ENCODE measurements around the gene SORCS2. TPM values are rescaled to one million over a fixed set of nuclear protein-coding genes. Genes with fewer than 3 reads are reported as not detected.

Gene SORCS2
- total and polyA plus RNA-seq, 2 of the 4 experiments (the other 2 are of a cell fraction), result 0.36 to 0.62 TPM

DNA sequence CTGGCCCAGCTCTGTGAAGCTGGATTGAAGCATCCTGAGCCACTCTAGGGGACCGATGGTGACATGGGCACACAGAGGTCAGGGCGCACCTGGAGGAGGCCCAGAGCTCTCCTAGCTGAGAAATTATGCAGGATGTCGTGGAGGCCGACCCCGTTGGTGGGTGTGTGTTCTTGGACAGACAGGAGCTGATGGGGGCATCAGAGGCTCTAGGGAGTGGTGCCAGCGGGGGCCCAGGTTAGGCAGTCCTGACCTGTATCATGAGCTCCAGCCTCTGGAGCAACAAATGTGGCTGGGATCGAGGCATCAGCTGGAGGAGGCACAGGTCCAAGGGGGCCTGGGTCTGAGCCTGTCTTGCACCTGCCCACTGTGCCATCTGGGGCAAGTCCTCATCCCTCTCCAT, 367.0 kb downstream of the SORCS2 start:
- no peak overlapping the region for H3K18ac ChIP-seq (ENCODE audit: low read depth, low read length)
- peaks cover 5% of the 10 kb centered on the region for H3K27me3 ChIP-seq (ENCODE audit: control insufficient read depth, insufficient read depth, low read length)
- in situ Hi-C loops (cut with MboI; ENCODE audit: low sequenced_read_pairs), result no loop called here
- no peak overlapping the region for H2BK20ac ChIP-seq (ENCODE audit: low read depth, low read length)
- peaks cover 3% of the 10 kb centered on the region for H3K4me1 ChIP-seq (ENCODE audit: control insufficient read depth, insufficient read depth, low read length)
- H3K4me2 ChIP-seq (ENCODE audit: low read depth, low read length), result no peak overlapping the region
- no peak for TF ChIP-seq CTCF (conservative IDR thresholded peaks at IDR 0.05; ENCODE audit: low read depth, low read length)
- TF ChIP-seq SMC3 (IDR thresholded peaks at IDR 0.05; ENCODE audit: low read depth, low read length), result no peak
- TF ChIP-seq MAZ (IDR thresholded peaks at IDR 0.05; ENCODE audit: borderline replicate concordance, low read depth, low read length), result no peak
- TF ChIP-seq MXI1 (IDR thresholded peaks at IDR 0.05; ENCODE audit: borderline replicate concordance, low read depth, low read length), result no peak
- no peak for TF ChIP-seq BHLHE40 (IDR thresholded peaks at IDR 0.05; ENCODE audit: low read depth, low read length)
- TF ChIP-seq, protein P1, sequence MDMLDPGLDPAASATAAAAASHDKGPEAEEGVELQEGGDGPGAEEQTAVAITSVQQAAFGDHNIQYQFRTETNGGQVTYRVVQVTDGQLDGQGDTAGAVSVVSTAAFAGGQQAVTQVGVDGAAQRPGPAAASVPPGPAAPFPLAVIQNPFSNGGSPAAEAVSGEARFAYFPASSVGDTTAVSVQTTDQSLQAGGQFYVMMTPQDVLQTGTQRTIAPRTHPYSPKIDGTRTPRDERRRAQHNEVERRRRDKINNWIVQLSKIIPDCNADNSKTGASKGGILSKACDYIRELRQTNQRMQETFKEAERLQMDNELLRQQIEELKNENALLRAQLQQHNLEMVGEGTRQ (IDR thresholded peaks at IDR 0.05; ENCODE audit: low read depth, low read length), result no peak
- TF ChIP-seq POLR2A (IDR thresholded peaks at IDR 0.05; ENCODE audit: low read depth, low read length), result no peak
- TF ChIP-seq CEBPB (IDR thresholded peaks at IDR 0.05; ENCODE audit: low read depth, low read length), result no peak
- TF ChIP-seq, protein P2, sequence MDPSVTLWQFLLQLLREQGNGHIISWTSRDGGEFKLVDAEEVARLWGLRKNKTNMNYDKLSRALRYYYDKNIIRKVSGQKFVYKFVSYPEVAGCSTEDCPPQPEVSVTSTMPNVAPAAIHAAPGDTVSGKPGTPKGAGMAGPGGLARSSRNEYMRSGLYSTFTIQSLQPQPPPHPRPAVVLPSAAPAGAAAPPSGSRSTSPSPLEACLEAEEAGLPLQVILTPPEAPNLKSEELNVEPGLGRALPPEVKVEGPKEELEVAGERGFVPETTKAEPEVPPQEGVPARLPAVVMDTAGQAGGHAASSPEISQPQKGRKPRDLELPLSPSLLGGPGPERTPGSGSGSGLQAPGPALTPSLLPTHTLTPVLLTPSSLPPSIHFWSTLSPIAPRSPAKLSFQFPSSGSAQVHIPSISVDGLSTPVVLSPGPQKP (IDR thresholded peaks at IDR 0.05; ENCODE audit: borderline replicate concordance, low read depth, low read length), result no peak
- H4K5ac ChIP-seq (ENCODE audit: low read depth, low read length), result no peak overlapping the region
- H3K27ac ChIP-seq (ENCODE audit: insufficient read depth, low read length), result no peak overlapping the region
- dilution Hi-C loops (cut with HindIII; ENCODE audit: low sequenced_read_pairs, unreplicated experiment), result no loop called here
- no peak overlapping the region for H4K8ac ChIP-seq (ENCODE audit: low read depth in 2 of 2, low read length in 2 of 2)
- H2BK120ac ChIP-seq (ENCODE audit: low read depth, low read length), result no peak overlapping the region
- H2AK9ac ChIP-seq (replicated peaks; ENCODE audit: low read depth, low read length, poor library complexity), result no peak overlapping the region
- no peak overlapping the region for H4K91ac ChIP-seq (ENCODE audit: insufficient read depth, low read depth, low read length)
- ChIA-PET POLR2A (ENCODE audit: unreplicated experiment) (no interaction called here), CTCF (no interaction called here)
- no peak for DNase-seq
- H3K14ac ChIP-seq (replicated peaks; ENCODE audit: low read depth, low read length), result no peak overlapping the region
- H3K56ac ChIP-seq (ENCODE audit: extremely low read depth, insufficient read depth, low read length), result no peak overlapping the region
- no peak overlapping the region for H3K4ac ChIP-seq (ENCODE audit: low read depth, low read length)
- no peak overlapping the region for H2BK15ac ChIP-seq (ENCODE audit: low read depth, low read length)
- no peak overlapping the region for H3K9ac ChIP-seq (ENCODE audit: low read depth, low read length)
- no peak overlapping the region for H2AK5ac ChIP-seq (ENCODE audit: low read depth, low read length)
- no peak overlapping the region for H2BK5ac ChIP-seq (ENCODE audit: low read depth, low read length, poor library complexity, severe bottlenecking)
- no peak overlapping the region for H3K4me3 ChIP-seq (ENCODE audit: insufficient read depth, low read depth, low read length)
- no peak overlapping the region for H2AFZ ChIP-seq (replicated peaks; ENCODE audit: low read length, poor library complexity)
- intact Hi-C loops (cut with micrococcal nuclease), result no loop called here
- H4K20me1 ChIP-seq (ENCODE audit: insufficient read depth, low read length), result no peaks in the 10 kb centered on the region
- ATAC-seq (ENCODE audit: low read depth), result no peak
- no peaks in the 10 kb centered on the region for H3K79me1 ChIP-seq (ENCODE audit: low read depth in 1 of 2, low read length in 2 of 2)
- peaks cover 4% of the 10 kb centered on the region for H3K9me3 ChIP-seq (ENCODE audit: control insufficient read depth, insufficient read depth, low read length)
- H3K23ac ChIP-seq (ENCODE audit: low read depth, low read length), result no peak overlapping the region
- no TSS peak for BruUV-seq (replicated peaks)
- no peaks in the 10 kb centered on the region for H3K36me3 ChIP-seq (ENCODE audit: control insufficient read depth, insufficient read depth, low read length)
- WGBS, 2 experiments (ENCODE audit: extremely low coverage in 2 of 2, insufficient read length in 1 of 2), result 82% methylated on average over 2 of the region's 7 CpGs; no CpG with 5 or more reads in 1 of the 2 experiments
- H3K9me1 ChIP-seq (ENCODE audit: insufficient read depth, low read length), result no peaks in the 10 kb centered on the region
